Activated T-cell treated with anti-CD3 and anti-CD28 coated beads, Interleukin-2, amount 50 U/mL, for 4 hours (primary cell): ENCODE results near the gene CSF1. TPM values are rescaled to one million over a fixed set of nuclear protein-coding genes. Genes with fewer than 3 reads are reported as not detected.

ENCODE experiments used
- ATAC-seq, 2 donors: fragments of 200-7000 bp; cut with Tn5 transposase; one replicate each; pipeline ENCODE4 v1.10.0; 2021
- DNase-seq: peaks from one replicate; pipeline ENCODE4 v3.0.0-alpha.2; 2020
- H3K27me3 Mint-ChIP-seq: one replicate; pipeline ENCODE4 v1.8.0; 2021; ENCODE audit warnings: low read depth, mixed read lengths
- H3K36me3 Mint-ChIP-seq: one replicate; pipeline ENCODE4 v1.8.0; 2022; ENCODE audit warnings: mixed read lengths; ENCODE audit not compliant: insufficient read depth
- H3K4me1 Mint-ChIP-seq: one replicate; pipeline ENCODE4 v1.8.0; 2021; ENCODE audit warnings: low read depth, mixed read lengths
- H3K4me3 Mint-ChIP-seq: one replicate; pipeline ENCODE4 v1.8.0; 2021; ENCODE audit warnings: mild to moderate bottlenecking, moderate library complexity, mixed read lengths
- H3K9me3 Mint-ChIP-seq: one replicate; pipeline ENCODE4 v1.8.0; 2021; ENCODE audit warnings: mixed read lengths
- total RNA-seq, 3 donors: library from RNA; stranded (reverse); gene quantifications; one replicate each; pipeline ENCODE4 v1.2.1, GENCODE V29; 2021

Gene CSF1
- total RNA-seq, 3 donors from 2014 or later, result 76.2 to 81.9 (median 77.8) TPM

DNA sequence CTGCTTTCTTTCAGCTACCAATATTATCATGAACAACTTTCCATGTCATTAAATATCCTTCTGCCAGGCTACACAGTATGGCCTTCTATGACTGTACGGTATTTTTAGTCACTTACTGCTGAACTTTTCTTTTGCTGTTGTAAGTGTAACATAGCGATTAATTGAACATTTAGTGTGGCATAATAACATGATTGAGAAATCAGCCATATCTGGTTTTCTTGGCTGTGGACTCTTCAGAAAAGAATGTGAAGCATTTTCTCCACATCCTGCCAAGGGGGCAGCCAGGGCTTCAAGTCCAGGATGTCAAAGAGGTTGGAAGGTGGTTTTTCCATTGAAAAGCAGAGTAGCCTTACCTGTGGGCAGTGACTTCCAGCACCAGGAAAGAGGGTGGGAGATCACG is 65.1 kb downstream of the CSF1 start:
- H3K4me1 Mint-ChIP-seq, result no peaks in the 10 kb centered on the region
- H3K4me3 Mint-ChIP-seq, result no peak overlapping the region
- no peak for DNase-seq
- ATAC-seq, result no peak
- no peaks in the 10 kb centered on the region for H3K36me3 Mint-ChIP-seq
- H3K27me3 Mint-ChIP-seq, result peaks cover 10% of the 10 kb centered on the region
- H3K9me3 Mint-ChIP-seq, result no peaks in the 10 kb centered on the region

DNA sequence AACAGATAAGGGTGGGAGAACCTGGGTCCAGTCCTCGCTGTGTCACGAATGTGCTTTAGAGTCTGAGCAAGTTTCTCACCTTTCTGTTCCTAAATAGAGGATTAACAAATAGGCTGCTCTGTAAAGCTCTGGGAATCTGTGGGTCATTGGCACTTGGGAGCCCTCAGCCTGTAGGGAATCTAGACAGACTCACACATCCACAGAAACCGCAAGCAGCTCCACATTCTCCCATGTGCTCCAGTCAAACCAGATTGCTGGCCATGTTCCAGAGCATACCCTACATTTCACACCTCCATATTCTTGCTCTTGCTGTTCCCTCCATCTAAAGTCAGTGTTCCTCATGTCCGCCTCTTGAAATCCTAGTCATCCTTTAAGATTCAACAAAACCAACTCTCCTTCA is 66.1 kb downstream of the CSF1 start:
- Mint-ChIP-seq H3K4me3 (no peak overlapping the region), H3K4me1 (no peaks in the 10 kb centered on the region), H3K36me3 (no peaks in the 10 kb centered on the region), H3K9me3 (no peaks in the 10 kb centered on the region), H3K27me3 (peaks cover 10% of the 10 kb centered on the region)
- ATAC-seq (no peak), DNase-seq (no peak)

DNA sequence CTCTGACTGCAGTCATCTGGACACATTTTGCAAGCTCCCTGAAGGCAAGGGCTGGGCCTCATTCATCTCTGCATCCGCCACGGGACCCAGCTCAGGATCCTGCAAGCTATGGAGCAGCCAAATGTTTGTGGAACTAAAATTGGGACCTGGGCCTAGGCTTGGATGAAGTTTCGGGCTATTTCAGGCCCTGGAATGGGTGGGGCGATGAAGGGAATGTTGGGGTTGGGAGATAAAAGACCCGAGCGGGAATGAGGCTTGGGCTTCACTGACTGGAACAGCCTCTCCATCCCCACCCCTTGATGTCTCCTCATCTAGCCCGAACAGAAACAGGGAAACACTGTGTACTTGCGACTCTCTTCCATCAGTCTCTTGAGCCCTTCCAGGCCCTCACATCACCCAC is 66.6 kb downstream of the CSF1 start:
- Mint-ChIP-seq H3K4me1 (no peaks in the 10 kb centered on the region), H3K9me3 (no peaks in the 10 kb centered on the region), H3K4me3 (no peak overlapping the region), H3K27me3 (peaks cover 10% of the 10 kb centered on the region), H3K36me3 (no peaks in the 10 kb centered on the region)
- ATAC-seq, result no peak
- no peak for DNase-seq

DNA sequence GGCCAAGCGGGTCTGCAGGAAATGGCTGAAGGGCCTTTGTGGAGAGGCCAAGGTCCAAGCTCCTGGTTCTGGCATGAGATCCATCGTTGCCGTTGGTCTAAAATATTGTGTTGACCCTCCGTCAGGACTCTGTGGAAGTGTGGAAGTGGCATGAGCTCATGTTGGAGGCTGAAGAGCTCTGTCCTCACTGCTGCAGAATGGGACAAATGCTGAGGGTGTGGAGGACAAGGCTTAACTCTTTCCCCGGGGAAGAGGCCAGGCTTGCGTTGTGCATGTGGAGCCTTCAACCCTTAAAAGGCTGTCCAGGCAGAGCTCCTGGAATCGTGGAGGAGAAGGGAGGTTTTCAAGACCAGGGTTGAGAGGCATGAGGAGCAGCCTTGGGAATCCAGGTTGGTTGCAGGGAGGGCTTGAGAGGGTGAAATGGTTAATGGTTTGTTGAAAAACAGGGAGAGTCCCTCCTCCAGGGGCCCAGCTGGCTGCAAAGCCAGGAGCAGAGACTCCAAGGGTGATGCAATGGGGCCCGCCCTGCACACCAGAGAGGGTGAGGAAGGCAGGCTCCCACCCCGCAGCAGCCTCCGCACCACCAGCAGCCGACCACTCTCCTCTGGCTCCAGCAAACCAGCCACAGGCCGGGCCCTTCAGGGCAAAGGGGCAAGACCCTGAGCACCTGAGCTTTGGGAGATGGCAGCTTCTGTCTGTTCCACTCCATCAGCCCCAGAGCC is 67.2 kb downstream of the CSF1 start:
- Mint-ChIP-seq H3K36me3 (no peaks in the 10 kb centered on the region), H3K4me1 (no peaks in the 10 kb centered on the region), H3K4me3 (no peak overlapping the region), H3K27me3 (peaks cover 10% of the 10 kb centered on the region), H3K9me3 (no peaks in the 10 kb centered on the region)
- DNase-seq (no peak), ATAC-seq (no peak)

DNA sequence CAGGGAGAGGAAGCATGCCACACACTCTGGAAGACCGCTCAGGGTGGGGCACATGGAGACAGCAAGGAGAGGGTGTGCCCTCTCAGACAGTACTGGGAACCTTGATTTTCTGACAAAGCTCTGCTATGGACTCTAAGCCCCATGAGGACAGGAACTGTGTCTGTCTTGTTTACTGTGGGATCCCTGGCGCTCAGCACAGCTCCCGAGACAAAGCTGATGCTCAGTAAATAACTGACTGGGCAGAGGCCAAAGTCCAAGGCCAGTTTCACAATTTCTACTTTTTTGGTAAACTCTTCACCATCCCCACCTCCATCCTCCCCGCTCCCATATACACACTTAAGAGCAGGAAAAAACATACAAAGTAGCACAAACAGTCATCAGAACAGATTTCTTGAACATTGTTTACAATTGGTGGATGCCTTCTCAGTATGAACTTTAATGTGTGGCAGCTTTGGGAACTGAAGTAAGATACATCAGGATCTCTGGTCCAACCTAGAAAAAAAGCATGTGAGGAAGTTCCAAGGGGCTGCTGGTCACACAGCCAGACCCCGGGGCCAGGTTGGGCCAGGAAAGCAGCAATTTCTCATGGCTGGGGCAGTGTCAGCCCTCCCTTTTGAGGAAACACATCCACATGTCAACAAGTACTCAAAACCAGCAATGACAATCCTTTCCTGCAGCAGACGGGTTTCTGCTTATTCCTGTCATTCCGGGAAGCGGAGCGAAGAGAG is 68.3 kb downstream of the CSF1 start:
- DNase-seq, result no peak
- no peak overlapping the region for H3K4me3 Mint-ChIP-seq
- peaks cover 10% of the 10 kb centered on the region for H3K27me3 Mint-ChIP-seq

DNA sequence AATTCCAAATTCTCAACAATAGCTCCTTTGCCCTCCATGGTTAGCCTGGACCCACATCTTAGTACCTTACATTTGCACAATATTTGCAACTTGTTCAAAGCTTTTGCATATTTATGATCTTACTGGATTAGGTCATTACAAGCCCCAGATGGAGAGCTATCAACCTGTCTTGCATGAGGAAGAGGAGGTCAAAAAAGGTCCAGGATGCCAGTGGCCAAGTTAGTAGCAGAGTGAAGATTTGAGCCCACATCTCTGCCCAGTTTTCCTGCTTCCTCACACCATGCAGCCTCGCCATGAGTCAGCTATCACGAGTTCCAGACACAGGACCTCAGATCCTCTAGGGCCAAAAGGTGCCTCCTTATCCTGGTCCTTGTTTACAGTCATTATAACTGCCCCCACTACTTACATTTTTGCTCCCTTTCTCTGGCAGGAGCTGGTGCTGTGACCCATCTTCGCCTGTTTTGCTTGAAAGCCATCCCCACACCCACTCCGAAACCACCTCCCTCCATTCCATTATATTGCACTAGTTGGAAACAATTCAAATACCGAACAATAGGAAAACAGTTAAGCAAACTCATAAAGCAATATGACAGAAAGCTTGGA is 68.9 kb downstream of the CSF1 start:
- Mint-ChIP-seq H3K27me3 (peaks cover 10% of the 10 kb centered on the region), H3K9me3 (no peaks in the 10 kb centered on the region), H3K36me3 (no peaks in the 10 kb centered on the region), H3K4me1 (no peaks in the 10 kb centered on the region), H3K4me3 (no peak overlapping the region)
- DNase-seq, result no peak
- ATAC-seq, result no peak

More for the DNA sequence above, 68.3 kb downstream of the CSF1 start:
- Mint-ChIP-seq H3K9me3 (no peaks in the 10 kb centered on the region), H3K4me1 (no peaks in the 10 kb centered on the region), H3K36me3 (no peaks in the 10 kb centered on the region)
- no peak for ATAC-seq

Other genes with a start within 250 kb of the CSF1 start
- gene GSTM2, start 242.8 kb upstream of the CSF1 start, total RNA-seq, result 1 to 10 TPM; 4.0 to 5.3 (median 4.4) TPM
- 10 to 100 TPM in 2 of 3 donors, not detected in 1; 30.4 to 60.0 TPM for gene GSTM1, start 223.0 kb upstream of the CSF1 start, total RNA-seq
- under 1 TPM in 1 of 3 donors, not detected in 2; 0.05 TPM for gene GSTM5, start 198.6 kb upstream of the CSF1 start, total RNA-seq
- 10 to 100 TPM; 11.5 to 21.6 (median 11.7) TPM for gene GSTM3, start 169.8 kb upstream of the CSF1 start, total RNA-seq
- gene EPS8L3, start 146.9 kb upstream of the CSF1 start, total RNA-seq, result not detected
- gene AHCYL1, start 73.9 kb downstream of the CSF1 start, total RNA-seq, result 10 to 100 TPM; 45.4 to 48.3 (median 48.2) TPM
- 10 to 100 TPM; 32.6 to 40.6 (median 38.2) TPM for gene STRIP1, start 123.8 kb downstream of the CSF1 start, total RNA-seq
- gene ALX3, start 159.8 kb downstream of the CSF1 start, total RNA-seq, result not detected
- gene UBL4B, start 201.6 kb downstream of the CSF1 start, total RNA-seq, result not detected
- under 1 TPM in 2 of 3 donors, not detected in 1; 0.05 to 0.10 TPM for gene SLC6A17, start 239.6 kb downstream of the CSF1 start, total RNA-seq